ENCODE results near the gene ZNF292.
"Not testable (repeated sequence)": the region's sequence is repeated elsewhere in the genome, so short reads cannot be mapped to it uniquely, and the experiment has no call there.

The ZNF292 gene

DNA sequence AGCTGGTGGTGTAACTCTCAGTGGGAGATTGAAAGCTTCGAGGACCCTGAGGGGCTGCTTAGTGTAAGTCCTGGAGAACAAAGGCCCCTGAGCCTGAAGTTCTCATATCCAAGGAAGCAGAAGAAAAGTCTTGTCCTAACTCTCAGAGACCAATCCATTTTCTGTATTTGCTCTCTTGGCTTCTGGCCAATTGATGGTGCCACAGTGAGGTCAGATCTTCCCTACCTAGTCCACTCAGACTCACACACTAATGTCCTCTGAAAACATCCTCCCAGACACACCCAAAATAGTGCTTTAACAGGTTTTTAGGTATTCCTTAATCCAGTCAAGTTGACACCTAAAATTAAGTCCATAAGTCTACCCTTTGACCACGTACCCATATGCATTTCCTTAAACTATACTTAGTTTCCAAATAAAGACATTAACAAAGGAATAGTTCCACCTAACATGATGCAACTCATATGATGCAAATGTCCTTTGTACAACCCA is 29.4 kb downstream of the ZNF292 start:
- no peak for TF ChIP-seq MYC (IDR thresholded peaks at IDR 0.05; ENCODE audit: low read depth, low read length)
- TF ChIP-seq, protein P1, sequence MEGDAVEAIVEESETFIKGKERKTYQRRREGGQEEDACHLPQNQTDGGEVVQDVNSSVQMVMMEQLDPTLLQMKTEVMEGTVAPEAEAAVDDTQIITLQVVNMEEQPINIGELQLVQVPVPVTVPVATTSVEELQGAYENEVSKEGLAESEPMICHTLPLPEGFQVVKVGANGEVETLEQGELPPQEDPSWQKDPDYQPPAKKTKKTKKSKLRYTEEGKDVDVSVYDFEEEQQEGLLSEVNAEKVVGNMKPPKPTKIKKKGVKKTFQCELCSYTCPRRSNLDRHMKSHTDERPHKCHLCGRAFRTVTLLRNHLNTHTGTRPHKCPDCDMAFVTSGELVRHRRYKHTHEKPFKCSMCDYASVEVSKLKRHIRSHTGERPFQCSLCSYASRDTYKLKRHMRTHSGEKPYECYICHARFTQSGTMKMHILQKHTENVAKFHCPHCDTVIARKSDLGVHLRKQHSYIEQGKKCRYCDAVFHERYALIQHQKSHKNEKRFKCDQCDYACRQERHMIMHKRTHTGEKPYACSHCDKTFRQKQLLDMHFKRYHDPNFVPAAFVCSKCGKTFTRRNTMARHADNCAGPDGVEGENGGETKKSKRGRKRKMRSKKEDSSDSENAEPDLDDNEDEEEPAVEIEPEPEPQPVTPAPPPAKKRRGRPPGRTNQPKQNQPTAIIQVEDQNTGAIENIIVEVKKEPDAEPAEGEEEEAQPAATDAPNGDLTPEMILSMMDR (IDR thresholded peaks at IDR 0.05; ENCODE audit: low read depth, low read length): no peak
- H3K4me3 ChIP-seq (ENCODE audit: low read depth, low read length): no peak overlapping the region
- no peak for DNase-seq (ENCODE audit: low read depth)

DNA sequence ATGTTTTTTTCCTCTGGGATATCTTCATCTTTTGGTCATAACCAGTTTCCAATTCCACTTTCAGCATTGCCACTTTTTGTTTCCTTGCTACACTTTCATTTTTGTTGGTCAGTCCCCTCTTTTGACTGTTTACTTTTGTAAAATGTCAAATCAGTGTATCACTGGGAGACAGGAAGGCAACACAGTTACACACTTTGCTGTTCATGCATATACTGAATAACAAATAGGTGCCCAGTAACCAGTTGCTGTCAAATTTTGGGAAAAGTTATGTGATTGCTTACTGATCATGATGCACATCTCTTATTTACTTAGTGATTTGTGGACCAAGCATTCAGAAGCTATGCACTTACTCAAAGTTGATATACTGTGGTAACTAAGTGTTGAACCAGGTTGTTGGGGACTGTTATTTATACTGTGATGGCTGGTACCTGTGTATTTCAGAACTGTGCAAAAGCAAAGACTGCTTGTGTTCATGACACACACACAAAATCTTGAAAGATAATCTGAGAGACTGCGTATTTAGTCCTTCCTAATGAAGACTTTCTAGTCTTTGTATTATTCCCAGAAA is 41.0 kb downstream of the ZNF292 start:
- TF ChIP-seq, protein P2, sequence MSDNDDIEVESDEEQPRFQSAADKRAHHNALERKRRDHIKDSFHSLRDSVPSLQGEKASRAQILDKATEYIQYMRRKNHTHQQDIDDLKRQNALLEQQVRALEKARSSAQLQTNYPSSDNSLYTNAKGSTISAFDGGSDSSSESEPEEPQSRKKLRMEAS (IDR thresholded peaks at IDR 0.05; ENCODE audit: low read depth, low read length): no peak
- TF ChIP-seq MYC (IDR thresholded peaks at IDR 0.05; ENCODE audit: low read depth, low read length) (no peak), POLR2A (IDR thresholded peaks at IDR 0.05; ENCODE audit: extremely low read depth, insufficient read length) (no peak)

DNA sequence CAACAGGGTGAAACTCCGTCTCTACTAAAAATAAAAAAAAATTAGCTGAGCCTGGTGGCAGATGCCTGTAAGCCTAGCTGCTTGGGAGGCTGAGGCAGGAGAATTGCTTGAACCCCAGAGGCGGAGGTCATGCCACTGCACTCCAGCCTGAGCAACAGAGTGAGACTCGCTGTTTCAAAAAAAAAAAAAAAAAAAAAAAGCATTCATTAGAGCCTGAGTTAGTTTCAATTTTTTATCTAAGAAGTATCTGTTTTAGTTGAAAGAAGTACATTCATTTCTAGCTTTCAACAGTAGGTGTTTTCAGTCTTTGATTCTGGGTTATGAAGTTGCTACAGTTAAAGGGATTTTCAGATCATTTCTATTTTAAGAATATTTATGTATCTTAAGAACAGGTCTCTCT is 42.2 kb downstream of the ZNF292 start:
- TF ChIP-seq MYC (IDR thresholded peaks at IDR 0.05; ENCODE audit: low read depth, low read length) (no peak), POLR2A (IDR thresholded peaks at IDR 0.05; ENCODE audit: extremely low read depth, insufficient read length) (no peak)
- TF ChIP-seq, protein P2 (IDR thresholded peaks at IDR 0.05; ENCODE audit: low read depth, low read length): no peak
- TF ChIP-seq, protein P1 (IDR thresholded peaks at IDR 0.05; ENCODE audit: low read depth, low read length): no peak
- DNase-seq (ENCODE audit: low read depth): no peak
- no peak overlapping the region for H3K4me3 ChIP-seq (ENCODE audit: low read depth, low read length)

More for the DNA sequence above, 41.0 kb downstream of the ZNF292 start:
- no peak for DNase-seq (ENCODE audit: low read depth)
- H3K4me3 ChIP-seq (ENCODE audit: low read depth, low read length): no peak overlapping the region

DNA sequence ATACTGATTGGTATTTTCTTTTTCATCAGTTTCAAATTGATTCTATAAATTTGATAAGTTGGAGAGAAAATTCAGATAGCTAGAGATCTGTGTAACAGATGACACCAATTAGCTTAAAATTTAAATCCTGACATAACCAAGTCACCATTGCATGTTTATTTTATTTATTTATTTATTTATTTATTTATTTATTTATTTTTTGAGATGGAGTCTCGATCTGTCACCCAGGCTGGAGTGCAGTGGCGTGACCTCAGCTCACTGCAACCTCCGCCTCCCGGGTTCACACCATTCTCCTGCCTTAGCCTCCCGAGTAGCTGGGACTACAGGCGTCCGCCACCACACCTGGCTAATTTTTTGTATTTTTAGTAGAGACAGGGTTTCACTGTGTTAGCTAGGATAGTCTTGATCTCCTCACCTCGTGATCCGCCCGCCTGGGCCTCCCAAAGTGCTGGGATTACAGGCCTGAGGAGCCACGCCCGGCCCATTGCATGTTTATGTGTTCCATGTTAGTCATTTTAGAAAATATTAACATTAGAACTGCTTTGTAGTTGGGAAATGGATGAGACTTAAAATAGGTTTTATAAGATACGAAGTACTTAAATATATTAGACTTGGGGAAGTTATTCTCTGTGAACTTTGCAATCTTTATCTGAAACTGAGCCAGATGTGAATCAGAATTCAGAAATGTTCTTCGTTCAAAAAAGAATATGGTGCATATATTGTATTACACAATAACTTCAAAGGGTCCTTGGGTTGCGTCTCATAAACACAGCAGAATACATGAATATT is 42.9 kb downstream of the ZNF292 start:
- not testable (repeated sequence) for H3K4me3 ChIP-seq (ENCODE audit: low read depth, low read length); DNase-seq (ENCODE audit: low read depth)

DNA sequence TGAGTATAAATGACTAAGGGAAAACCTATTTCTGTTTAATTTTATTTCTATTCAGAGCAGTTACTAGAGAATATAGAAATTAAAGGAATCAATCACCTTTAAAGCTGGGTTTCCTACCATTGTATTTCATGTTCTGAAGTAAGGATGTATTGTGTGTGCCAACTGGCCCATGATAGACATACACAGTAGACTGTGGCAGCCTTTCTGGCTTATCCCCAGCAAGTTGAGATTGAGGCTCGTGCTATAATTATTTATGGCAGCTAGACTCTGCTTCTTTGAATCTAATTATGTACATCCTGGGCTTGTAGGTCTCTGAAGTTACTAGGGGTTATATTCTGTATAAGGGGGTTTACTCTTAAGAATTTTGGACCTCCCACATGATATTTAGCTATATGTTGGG is 44.4 kb downstream of the ZNF292 start:
- no peak for DNase-seq (ENCODE audit: low read depth)
- no peak overlapping the region for H3K4me3 ChIP-seq (ENCODE audit: low read depth, low read length)
- TF ChIP-seq, protein P2 (IDR thresholded peaks at IDR 0.05; ENCODE audit: low read depth, low read length): no peak
- TF ChIP-seq, protein P1 (IDR thresholded peaks at IDR 0.05; ENCODE audit: low read depth, low read length): no peak
- TF ChIP-seq MYC (IDR thresholded peaks at IDR 0.05; ENCODE audit: low read depth, low read length) (no peak), POLR2A (IDR thresholded peaks at IDR 0.05; ENCODE audit: extremely low read depth, insufficient read length) (no peak)

DNA sequence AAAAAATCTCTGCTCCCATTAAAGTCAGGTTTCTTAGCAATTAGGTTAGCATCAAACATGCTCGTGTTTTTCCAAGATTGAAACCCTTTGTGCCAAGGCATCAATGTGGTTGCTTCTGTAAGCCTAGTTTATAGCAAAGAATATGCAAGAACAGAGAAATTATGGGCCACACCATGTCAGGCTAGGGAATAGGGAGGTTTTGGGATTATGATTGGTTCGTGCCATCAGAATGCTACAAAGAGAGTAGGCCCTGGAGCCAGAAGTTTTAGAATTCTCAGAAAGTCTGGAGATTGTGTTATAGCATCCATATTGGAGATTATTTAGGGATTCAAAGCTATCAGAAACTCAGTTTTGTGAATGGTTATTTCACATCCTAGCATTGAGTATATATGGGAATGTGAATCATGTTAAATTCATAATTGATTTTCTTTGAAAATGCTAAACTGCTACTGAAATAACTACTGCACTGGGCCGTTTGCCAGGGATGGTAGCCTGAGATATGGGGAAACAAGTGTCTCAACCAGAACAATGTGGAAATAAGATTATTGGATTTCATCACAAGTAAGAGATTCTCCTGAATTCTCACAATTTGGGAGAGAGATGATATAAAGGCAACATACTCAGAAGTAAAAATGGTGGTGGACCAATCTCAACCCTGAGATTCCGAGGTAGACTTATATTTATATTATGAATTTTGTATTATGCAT is 45.3 kb downstream of the ZNF292 start:
- DNase-seq (ENCODE audit: low read depth): peak; percentile 14
- no peak overlapping the region for H3K4me3 ChIP-seq (ENCODE audit: low read depth, low read length)
- TF ChIP-seq, protein P2 (IDR thresholded peaks at IDR 0.05; ENCODE audit: low read depth, low read length): no peak
- TF ChIP-seq, protein P1 (IDR thresholded peaks at IDR 0.05; ENCODE audit: low read depth, low read length): no peak
- no peak for TF ChIP-seq MYC (IDR thresholded peaks at IDR 0.05; ENCODE audit: low read depth, low read length)
- TF ChIP-seq POLR2A (IDR thresholded peaks at IDR 0.05; ENCODE audit: extremely low read depth, insufficient read length): no peak

All from NB4 (cell line).